Activated naive CD8-positive, alpha-beta T cell treated with anti-CD3 and anti-CD28 coated beads for 36 hours (primary cell): ENCODE results near the gene LSM8. TPM values are rescaled to one million over a fixed set of nuclear protein-coding genes. Genes with fewer than 3 reads are reported as not detected.
"Not testable (repeated sequence)": the region's sequence is repeated elsewhere in the genome, so short reads cannot be mapped to it uniquely, and the experiment has no call there.

Source experiments
- DNase-seq: peaks from one replicate; pipeline ENCODE4 v3.0.0; 2021
- H3K27ac Mint-ChIP-seq: one replicate; pipeline ENCODE4 v1.8.0; 2022; ENCODE audit warnings: mild to moderate bottlenecking, moderate library complexity, mixed read lengths
- H3K27me3 Mint-ChIP-seq: one replicate; pipeline ENCODE4 v1.8.0; 2022; ENCODE audit warnings: mild to moderate bottlenecking, mixed read lengths
- H3K36me3 Mint-ChIP-seq: one replicate; pipeline ENCODE4 v1.8.0; 2021; ENCODE audit warnings: mild to moderate bottlenecking, mixed read lengths
- H3K4me1 Mint-ChIP-seq: one replicate; pipeline ENCODE4 v1.8.0; 2021; ENCODE audit warnings: mixed read lengths
- H3K4me3 Mint-ChIP-seq: one replicate; pipeline ENCODE4 v1.8.0; 2022; ENCODE audit warnings: mild to moderate bottlenecking, moderate library complexity, mixed read lengths
- H3K9me3 Mint-ChIP-seq: one replicate; pipeline ENCODE4 v1.8.0; 2022; ENCODE audit warnings: mixed read lengths
- total RNA-seq, 2 experiments: library from RNA; stranded (reverse); gene quantifications; one replicate each; pipeline ENCODE4 v1.2.3, GENCODE V29; 2021

The LSM8 gene
- 10 to 100 TPM; 46.2 to 46.5 TPM for total RNA-seq

DNA sequence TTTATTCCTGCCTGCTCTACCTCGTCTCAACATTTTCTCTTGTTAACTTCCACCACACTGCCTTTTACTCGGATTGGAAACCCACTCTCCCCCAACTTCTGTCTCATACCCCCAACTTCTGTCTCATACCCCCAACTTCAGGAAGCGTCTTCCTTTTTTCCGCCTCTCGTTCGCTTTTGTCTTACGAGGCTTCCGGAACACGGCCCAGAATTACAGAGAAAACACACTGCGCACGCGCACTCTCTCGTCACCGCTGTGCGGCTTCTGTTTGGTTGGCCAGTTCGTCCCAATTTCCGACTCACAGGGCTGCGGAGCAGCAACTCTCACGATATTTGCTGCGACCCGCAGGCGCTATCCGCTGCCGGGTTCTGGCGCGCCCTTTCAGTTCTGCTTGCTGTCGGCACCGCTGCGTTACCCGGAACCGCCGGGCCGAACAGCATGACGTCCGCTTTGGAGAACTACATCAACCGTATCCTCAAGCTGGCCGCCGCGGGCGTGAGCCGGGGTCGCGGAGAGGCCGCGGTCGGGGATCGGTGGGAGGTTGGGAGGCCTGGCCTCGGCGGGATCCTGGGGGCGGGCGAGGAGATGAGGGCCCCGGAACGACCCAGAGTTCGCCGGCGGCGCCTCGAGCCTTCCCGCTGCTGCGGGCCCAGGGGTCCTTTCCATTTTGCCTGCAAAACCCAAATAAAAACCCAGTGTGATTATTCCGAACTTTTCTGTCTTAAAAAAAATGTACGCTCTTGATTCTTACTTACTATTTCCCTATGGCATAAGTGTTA, at the start of gene LSM8:
TSS of gene LSM8 (plus strand) at position 379 of the 779 bp plus-strand sequence. CDS start at position 439, 60 bp downstream.
- Mint-ChIP-seq H3K9me3 (no peaks in the 10 kb centered on the region), H3K36me3 (peaks cover 36% of the 10 kb centered on the region), H3K4me1 (peaks cover 29% of the 10 kb centered on the region), H3K4me3 (peak within 1 kb of the TSS; percentile 94), H3K27me3 (no peaks in the 10 kb centered on the region), H3K27ac (peak within 1 kb of the TSS; percentile 98)
- DNase-seq, result peak; percentile 94

DNA sequence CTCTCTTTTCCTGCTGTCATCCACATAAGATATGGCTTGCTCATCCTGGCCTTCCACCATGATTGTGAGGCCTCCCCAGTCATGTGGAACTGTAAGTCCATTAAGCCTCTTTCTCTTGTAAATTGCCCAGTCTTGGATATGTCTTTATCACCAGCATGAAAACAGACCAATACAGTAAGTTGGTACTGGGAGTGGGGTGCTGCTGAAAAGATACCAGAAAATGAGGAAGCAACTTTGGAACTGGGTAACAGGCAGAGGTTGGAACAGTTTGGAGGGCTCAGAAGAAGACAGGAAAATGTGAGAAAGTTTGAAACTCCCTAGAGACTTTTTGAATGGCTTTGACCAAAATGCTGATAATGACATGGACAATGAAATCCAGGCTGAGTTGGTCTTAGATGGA, 49.5 kb upstream of the LSM8 start:
- H3K36me3 Mint-ChIP-seq, DNase-seq, H3K4me3 Mint-ChIP-seq, H3K9me3 Mint-ChIP-seq, H3K27ac Mint-ChIP-seq, H3K27me3 Mint-ChIP-seq, H3K4me1 Mint-ChIP-seq: not testable (repeated sequence)

DNA sequence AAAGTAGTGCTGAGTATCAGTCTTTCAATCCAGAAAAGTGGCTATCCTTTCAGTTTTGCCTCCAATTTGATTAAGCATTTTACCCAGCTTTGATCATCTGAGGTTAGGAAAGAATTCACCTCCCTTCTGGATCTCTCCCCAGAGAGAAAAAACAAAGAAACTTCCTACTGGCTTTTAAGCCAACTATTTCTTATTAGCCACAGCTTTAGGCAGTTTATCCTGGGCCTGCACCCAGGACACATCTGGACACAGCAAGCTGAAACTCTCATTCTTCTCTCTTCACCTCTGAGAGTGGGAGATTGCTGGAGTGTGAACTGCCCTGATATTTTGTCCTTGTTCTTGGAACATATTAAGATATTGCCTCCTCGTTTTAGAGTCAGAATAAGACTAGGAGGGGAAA, 43.5 kb upstream of the LSM8 start:
- H3K9me3 Mint-ChIP-seq, result no peaks in the 10 kb centered on the region
- no peak for DNase-seq
- H3K36me3 Mint-ChIP-seq, result no peaks in the 10 kb centered on the region
- H3K27me3 Mint-ChIP-seq, result peaks cover 4% of the 10 kb centered on the region
- no peak overlapping the region for H3K4me3 Mint-ChIP-seq
- H3K27ac Mint-ChIP-seq, result no peak overlapping the region
- no peaks in the 10 kb centered on the region for H3K4me1 Mint-ChIP-seq

DNA sequence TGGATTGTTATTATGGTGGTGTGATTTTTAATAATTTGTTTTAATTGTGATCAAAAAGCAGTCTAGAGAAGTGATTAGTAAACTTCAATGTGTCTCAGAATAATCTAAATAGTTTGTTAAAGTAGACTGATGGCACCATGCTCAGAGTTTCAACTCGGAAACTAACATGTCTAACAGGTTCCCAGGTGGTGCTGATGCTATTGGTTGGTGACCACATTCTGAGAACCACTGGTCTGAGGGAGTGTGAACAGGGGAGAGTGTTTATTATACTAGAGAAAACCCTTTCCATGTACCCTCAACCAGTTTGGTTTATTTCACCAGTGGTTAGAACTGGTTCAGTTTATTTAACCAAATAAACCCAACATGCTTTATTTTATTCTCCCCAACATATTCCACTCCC, 42.0 kb upstream of the LSM8 start:
- H3K4me1 Mint-ChIP-seq, result no peaks in the 10 kb centered on the region
- H3K9me3 Mint-ChIP-seq, result no peaks in the 10 kb centered on the region
- no peak overlapping the region for H3K27ac Mint-ChIP-seq
- no peaks in the 10 kb centered on the region for H3K36me3 Mint-ChIP-seq
- peaks cover 4% of the 10 kb centered on the region for H3K27me3 Mint-ChIP-seq
- DNase-seq, result no peak
- no peak overlapping the region for H3K4me3 Mint-ChIP-seq

DNA sequence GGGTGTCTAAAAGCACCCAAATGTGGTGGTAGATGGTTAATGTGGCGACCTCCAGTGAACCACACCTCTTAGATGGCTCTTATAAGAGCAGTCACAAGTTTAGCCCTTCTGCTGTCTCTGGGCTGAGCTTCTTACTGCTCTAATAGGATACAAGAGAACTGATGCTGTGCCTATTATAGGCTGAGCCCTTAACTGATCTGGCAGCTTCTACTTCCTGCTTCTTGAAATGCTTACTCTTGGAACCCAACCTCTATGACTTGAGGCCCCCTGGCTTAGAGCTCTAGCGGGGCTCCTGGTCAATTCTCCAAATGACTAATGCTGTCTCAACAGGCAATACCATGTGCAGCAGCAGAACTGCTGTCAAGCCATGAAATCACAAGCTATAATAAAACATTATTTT, 35.0 kb upstream of the LSM8 start:
- Mint-ChIP-seq H3K36me3 (no peaks in the 10 kb centered on the region), H3K4me3 (no peak overlapping the region), H3K9me3 (no peaks in the 10 kb centered on the region), H3K4me1 (no peaks in the 10 kb centered on the region), H3K27me3 (peaks cover 8% of the 10 kb centered on the region), H3K27ac (no peak overlapping the region)
- DNase-seq, result no peak

DNA sequence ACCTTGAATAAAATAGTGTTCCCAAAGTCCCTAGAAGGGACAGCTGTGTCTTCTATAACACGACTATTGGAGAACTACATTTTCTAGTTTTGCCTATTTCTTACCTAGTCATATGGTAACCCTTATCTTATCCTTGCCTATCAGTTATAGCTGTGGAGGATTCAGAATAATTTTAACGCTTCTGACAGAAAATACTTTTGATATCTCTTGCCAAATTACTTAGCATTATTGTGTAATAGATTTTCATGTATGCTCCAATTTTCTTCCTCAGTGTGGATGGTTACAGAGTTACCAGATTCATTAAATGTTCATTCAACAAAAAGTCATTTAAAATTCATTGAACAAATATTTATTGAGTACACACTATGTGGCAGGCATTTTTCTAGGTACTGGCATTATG, 34.6 kb upstream of the LSM8 start:
- Mint-ChIP-seq H3K9me3 (no peaks in the 10 kb centered on the region), H3K4me1 (no peaks in the 10 kb centered on the region), H3K27ac (no peak overlapping the region), H3K36me3 (no peaks in the 10 kb centered on the region), H3K4me3 (no peak overlapping the region), H3K27me3 (peaks cover 11% of the 10 kb centered on the region)
- no peak for DNase-seq

DNA sequence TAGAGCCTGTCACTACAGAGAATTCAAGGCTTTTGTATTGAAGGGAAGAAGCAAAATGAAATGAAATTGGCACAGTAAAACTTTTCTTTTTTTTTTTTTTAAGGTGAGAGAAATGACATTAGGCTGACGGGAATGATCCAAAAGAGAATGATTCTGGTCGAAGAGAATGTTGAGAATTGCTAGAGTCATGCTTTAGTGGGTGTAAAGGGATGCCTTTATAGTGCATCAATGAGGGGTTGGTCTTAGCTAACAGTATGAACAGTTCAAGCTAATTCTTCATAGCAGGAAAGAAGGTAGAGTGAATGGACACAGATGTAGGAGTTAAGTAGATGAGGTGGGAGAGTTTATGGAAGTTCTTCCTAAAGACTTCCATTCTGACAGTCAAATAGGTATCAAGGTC, 32.3 kb upstream of the LSM8 start:
- Mint-ChIP-seq H3K27me3 (peaks cover 22% of the 10 kb centered on the region), H3K27ac (no peak overlapping the region), H3K36me3 (no peaks in the 10 kb centered on the region), H3K9me3 (no peaks in the 10 kb centered on the region), H3K4me1 (no peaks in the 10 kb centered on the region), H3K4me3 (no peak overlapping the region)
- no peak for DNase-seq

DNA sequence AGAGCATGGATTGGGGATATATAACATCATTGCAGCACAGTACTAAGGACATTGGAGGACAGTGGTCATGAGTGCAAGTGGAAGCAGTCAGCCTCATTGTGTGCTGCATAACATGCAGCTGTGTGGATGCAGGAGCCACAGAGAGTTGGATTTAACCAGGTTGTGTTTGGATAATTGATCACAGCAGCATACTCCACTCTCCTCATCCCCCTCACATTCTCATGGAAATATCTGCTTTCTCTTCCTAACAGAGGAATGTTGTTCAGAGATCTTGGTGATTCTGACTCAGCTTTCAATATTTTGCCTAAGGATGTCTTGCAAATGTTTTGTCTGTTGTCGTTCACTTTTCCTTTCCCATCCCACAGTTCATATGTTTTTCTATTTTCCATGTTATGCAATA, 31.8 kb upstream of the LSM8 start:
- no peaks in the 10 kb centered on the region for H3K4me1 Mint-ChIP-seq
- H3K9me3 Mint-ChIP-seq, result no peaks in the 10 kb centered on the region
- H3K36me3 Mint-ChIP-seq, result no peaks in the 10 kb centered on the region
- no peak overlapping the region for H3K4me3 Mint-ChIP-seq
- no peak overlapping the region for H3K27ac Mint-ChIP-seq
- peaks cover 22% of the 10 kb centered on the region for H3K27me3 Mint-ChIP-seq
- DNase-seq, result no peak

DNA sequence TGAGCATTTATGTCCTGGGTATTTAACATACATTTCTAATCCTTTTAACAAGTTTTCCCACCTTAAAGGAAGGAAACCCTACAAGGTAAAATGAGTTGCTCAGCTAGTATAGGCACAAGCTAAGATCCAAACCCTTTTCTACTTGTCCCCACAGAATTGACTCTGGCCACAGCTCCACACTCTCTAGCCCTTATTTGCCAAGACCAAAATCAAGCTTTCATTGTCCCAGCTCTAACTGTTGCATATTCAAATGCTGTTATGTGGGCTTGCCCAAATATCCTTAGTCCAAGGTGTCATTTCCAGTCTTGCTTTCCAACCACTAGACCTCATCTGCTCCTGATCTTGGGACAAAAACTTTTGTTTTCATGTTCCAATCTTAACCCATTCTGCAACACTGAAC, 31.3 kb upstream of the LSM8 start:
- DNase-seq, result no peak
- Mint-ChIP-seq H3K27ac (no peak overlapping the region), H3K9me3 (no peaks in the 10 kb centered on the region), H3K27me3 (peaks cover 22% of the 10 kb centered on the region), H3K4me1 (no peaks in the 10 kb centered on the region), H3K36me3 (no peaks in the 10 kb centered on the region), H3K4me3 (no peak overlapping the region)

DNA sequence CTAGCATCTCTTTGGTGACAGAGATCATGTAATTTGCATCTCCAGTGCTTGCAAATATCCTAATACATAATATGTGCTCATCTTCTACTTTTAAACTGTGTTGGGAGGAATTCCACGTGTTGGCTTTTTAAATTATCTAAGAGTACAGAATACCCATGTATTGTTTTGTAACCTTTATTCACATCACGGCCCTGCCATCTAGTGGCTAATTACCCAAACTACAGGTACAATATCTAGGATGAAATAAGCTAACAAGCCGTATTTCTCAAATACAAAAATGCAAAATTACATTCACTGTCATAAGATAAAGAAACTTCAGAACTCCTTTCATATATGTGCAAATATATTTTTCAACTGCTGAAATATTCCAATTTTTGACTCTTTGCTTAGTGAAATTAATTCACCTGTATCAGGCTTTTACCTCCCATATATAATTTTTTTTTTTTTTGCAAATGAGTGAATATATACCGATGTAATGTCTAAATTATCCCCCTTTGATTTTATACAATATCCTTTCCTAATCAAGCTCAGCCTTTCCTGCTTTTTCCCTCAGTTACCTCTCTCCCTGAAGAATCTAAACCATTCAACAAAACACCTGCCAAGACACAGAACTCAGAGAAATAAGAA, 30.3 kb upstream of the LSM8 start:
- Mint-ChIP-seq H3K4me1 (no peaks in the 10 kb centered on the region), H3K27me3 (peaks cover 22% of the 10 kb centered on the region), H3K4me3 (no peak overlapping the region), H3K36me3 (peaks cover 5% of the 10 kb centered on the region), H3K27ac (no peak overlapping the region), H3K9me3 (peaks cover 4% of the 10 kb centered on the region)
- no peak for DNase-seq

DNA sequence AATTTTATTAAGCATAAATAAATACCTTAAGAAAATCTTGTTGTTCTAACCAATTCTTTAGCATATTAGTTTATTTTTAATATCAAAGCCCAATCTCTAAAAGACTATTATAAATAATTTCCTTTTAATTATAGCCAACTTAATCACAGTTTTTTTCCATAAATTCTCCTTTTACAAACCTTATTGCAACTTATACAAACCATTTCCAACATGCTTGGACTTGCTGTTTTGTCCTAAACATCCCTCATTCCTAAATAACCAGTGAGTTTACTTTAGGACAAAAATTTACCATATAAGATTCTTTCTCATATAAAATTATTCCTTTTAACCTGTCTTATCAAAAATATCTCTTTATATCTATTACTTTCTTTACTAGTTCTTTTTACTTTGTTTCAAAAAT, 25.2 kb upstream of the LSM8 start:
- Mint-ChIP-seq H3K27ac (no peak overlapping the region), H3K27me3 (peaks cover 18% of the 10 kb centered on the region), H3K4me3 (no peak overlapping the region), H3K4me1 (no peaks in the 10 kb centered on the region), H3K36me3 (peaks cover 5% of the 10 kb centered on the region), H3K9me3 (peaks cover 4% of the 10 kb centered on the region)
- no peak for DNase-seq

DNA sequence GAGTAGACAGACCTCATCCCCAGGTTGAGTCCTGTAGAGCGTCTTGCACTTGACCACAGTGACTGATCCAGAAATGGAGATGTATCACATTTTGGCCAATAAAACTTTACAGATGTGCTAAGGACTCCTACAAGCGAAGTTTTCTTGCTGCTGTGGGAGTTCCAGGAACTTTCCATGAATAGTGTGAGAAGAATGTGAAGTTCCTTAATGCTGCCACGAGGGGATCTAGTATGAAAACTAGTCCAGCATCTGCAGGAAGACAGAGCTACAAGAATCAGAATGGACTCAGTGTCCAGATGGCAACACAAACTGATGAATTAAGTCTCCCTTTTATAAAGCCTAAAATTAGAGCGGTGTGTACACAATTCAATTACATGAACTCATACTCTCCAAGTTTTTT, 14.8 kb upstream of the LSM8 start:
- H3K36me3 Mint-ChIP-seq, result no peaks in the 10 kb centered on the region
- peaks cover 38% of the 10 kb centered on the region for H3K27me3 Mint-ChIP-seq
- H3K9me3 Mint-ChIP-seq, result no peaks in the 10 kb centered on the region
- H3K27ac Mint-ChIP-seq, result no peak overlapping the region
- no peak overlapping the region for H3K4me3 Mint-ChIP-seq
- no peak for DNase-seq
- H3K4me1 Mint-ChIP-seq, result no peaks in the 10 kb centered on the region

DNA sequence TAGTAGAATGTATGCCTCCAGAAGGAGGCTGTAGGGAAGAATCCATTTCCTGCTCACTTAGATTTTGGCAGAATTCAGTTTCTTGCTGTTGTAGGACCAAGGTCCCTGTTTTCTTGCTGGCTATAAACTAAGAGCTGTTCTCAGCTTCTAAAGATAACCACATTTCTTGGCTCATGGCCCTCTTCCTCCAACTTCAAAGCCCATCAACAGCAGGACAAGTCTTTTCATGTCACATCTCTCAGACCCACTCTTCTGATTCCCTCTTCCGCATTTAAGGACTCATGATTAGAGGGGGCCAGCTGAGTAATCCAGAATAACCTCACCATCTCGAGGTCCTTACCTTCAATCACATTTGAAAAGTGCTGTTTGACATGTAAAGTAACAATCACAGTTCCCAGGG, 8.2 kb upstream of the LSM8 start:
- H3K4me3 Mint-ChIP-seq, result no peak overlapping the region
- H3K27me3 Mint-ChIP-seq, result peaks cover 18% of the 10 kb centered on the region
- no peak for DNase-seq
- H3K27ac Mint-ChIP-seq, result no peak overlapping the region
- no peaks in the 10 kb centered on the region for H3K4me1 Mint-ChIP-seq
- no peaks in the 10 kb centered on the region for H3K9me3 Mint-ChIP-seq
- peaks cover 2% of the 10 kb centered on the region for H3K36me3 Mint-ChIP-seq

DNA sequence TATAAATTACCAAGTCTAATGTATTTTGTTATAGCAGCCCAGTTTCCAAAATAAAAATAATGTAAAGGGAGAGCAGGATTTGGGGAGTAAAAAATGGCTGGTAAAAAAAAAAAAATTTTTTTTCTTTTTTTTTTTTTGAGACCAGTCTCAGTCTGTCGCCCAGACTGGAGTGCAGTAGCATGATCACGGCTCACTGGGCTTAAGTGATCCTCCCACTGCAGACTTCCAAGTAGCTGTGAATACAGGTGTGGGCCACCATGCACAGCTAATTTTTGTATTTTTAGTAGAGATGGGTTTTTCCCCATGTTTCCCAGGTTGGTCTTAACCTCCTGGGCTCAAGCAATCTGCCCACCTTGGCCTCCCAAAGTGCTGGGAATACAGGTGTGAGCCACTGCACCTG, 4.8 kb upstream of the LSM8 start:
- H3K4me1 Mint-ChIP-seq, result peaks cover 6% of the 10 kb centered on the region
- no peaks in the 10 kb centered on the region for H3K27me3 Mint-ChIP-seq
- DNase-seq, result no peak
- H3K36me3 Mint-ChIP-seq, result peaks cover 13% of the 10 kb centered on the region
- no peak overlapping the region for H3K27ac Mint-ChIP-seq
- H3K9me3 Mint-ChIP-seq, result no peaks in the 10 kb centered on the region
- H3K4me3 Mint-ChIP-seq, result no peak overlapping the region

DNA sequence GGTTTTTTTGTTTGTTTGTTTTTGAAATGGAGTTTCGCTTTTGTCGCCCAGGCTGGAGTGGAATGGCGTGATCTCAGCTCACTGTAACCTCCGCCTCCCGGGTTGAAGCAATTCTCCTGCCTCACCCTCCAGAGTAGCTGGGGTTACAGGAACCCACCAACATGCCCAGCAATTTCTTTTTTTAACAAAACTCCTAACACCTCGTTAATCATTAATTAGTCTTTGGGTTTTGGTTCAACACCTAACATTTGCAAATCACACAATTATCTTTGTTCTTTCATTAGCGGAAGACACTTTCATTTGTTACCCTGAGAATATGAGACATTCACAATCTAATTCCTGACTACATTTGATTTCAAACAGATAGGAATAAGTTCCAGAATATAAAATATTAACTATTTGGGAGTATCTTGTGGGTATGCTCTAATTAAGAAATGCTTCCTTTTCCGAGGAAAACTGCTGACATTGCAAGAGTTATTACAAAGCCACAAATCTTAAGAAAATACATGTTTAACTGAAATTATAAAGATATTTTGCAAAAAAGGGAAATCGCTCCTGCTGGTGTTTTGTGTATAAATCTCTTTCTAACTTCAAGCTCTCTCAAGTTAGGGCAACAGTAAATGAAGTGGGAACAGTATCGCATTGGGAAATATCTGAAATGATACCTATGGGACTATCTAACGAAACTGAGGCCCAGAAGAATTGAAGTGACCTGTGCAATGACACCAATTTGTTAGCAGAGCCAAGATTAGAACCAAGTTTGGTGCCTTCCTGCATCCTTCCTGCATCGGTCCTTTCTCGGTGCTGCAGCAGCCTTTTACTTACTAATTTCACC, 1.2 kb upstream of the LSM8 start:
- H3K4me1 Mint-ChIP-seq, result peaks cover 27% of the 10 kb centered on the region
- no peaks in the 10 kb centered on the region for H3K27me3 Mint-ChIP-seq
- DNase-seq, result no peak
- peak overlapping the region; percentile 98 for H3K27ac Mint-ChIP-seq
- H3K4me3 Mint-ChIP-seq, result peak overlapping the region; percentile 94
- H3K36me3 Mint-ChIP-seq, result peaks cover 36% of the 10 kb centered on the region
- no peaks in the 10 kb centered on the region for H3K9me3 Mint-ChIP-seq
